ENCODE results near the gene MAGEA3. TPM values are rescaled to one million over a fixed set of nuclear protein-coding genes. Genes with fewer than 3 reads are reported as not detected.
"Not testable (repeated sequence)": the region's sequence is repeated elsewhere in the genome, so short reads cannot be mapped to it uniquely, and the experiment has no call there.

MAGEA3 gene
- total RNA-seq, 1 donor from 2014 or later = not detected

DNA sequence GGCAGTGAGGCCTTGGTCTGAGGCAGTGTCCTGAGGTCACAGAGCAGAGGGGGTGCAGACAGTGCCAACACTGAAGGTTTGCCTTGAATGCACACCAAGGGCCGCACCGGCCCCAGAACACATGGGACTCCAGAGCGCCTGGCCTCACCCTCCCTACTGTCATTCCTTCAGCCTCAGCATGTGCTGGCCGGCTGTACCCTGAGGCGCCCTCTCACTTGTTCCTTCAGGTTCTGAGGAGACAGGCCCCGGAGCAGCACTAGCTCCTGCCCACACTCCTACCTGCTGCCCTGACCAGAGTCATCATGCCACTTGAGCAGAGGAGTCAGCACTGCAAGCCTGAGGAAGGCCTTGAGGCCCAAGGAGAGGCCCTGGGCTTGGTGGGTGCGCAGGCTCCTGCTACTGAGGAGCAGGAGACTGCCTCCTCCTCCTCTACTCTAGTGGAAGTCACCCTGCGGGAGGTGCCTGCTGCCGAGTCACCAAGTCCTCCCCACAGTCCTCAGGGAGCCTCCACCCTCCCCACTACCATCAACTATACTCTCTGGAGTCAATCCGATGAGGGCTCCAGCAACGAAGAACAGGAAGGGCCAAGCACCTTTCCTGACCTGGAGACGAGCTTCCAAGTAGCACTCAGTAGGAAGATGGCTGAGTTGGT is 37.4 kb downstream of the MAGEA3 start:
- no peak for DNase-seq

DNA sequence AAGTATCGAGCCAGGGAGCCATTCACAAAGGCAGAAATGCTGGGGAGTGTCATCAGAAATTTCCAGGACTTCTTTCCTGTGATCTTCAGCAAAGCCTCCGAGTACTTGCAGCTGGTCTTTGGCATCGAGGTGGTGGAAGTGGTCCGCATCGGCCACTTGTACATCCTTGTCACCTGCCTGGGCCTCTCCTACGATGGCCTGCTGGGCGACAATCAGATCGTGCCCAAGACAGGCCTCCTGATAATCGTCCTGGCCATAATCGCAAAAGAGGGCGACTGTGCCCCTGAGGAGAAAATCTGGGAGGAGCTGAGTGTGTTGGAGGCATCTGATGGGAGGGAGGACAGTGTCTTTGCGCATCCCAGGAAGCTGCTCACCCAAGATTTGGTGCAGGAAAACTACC is 37.9 kb downstream of the MAGEA3 start:
- DNase-seq = not testable (repeated sequence)

DNA sequence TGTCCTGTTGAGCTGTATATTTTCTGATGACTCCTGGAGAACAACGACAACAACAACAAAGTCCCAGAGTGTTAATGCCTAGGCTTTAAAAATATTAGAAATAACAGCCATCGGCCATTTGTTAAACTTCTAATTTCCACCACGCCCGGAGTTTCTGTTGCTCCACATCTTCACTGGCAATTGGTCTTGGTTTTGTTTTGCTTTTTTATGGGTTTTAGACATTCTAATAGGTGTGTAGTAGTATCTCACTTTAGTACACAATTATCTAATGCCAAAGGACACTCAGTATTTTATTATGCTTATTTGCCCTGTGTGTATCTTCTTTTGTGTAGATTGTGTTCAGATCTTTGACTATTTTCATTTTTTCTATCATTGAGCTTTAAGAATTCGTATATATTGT is 40.0 kb downstream of the MAGEA3 start:
- DNase-seq = no peak

Other genes with a start within 250 kb of the MAGEA3 start
- 8.6 TPM for gene GABRA3, start 247.5 kb upstream of the MAGEA3 start, total RNA-seq
- gene GABRQ, start 60.9 kb upstream of the MAGEA3 start, total RNA-seq = 0.47 TPM
- not detected for gene CSAG2, start 10.5 kb downstream of the MAGEA3 start, total RNA-seq
- gene MAGEA2B, start 15.8 kb downstream of the MAGEA3 start, total RNA-seq = not detected
- gene CSAG1, start 34.9 kb downstream of the MAGEA3 start, total RNA-seq = not detected
- not detected for gene MAGEA12, start 35.0 kb downstream of the MAGEA3 start, total RNA-seq
- not detected for gene MAGEA2, start 55.0 kb downstream of the MAGEA3 start, total RNA-seq
- not detected for gene CSAG3, start 60.4 kb downstream of the MAGEA3 start, total RNA-seq
- not detected for gene MAGEA6, start 70.9 kb downstream of the MAGEA3 start, total RNA-seq
- gene CETN2, start 132.0 kb downstream of the MAGEA3 start, total RNA-seq = 24.2 TPM
- gene NSDHL, start 132.3 kb downstream of the MAGEA3 start, total RNA-seq = 14.5 TPM
- 2.3 TPM for gene ZNF185, start 199.3 kb downstream of the MAGEA3 start, total RNA-seq